IMR-90 (cell line): ENCODE results near the gene SEC61B. TPM values are rescaled to one million over a fixed set of nuclear protein-coding genes. Genes with fewer than 3 reads are reported as not detected.

Experiments
- ATAC-seq: fragments of 200-7000 bp; cut with Tn5 transposase; 2 replicates; pipeline ENCODE4 v1.9.1; 2020; ENCODE audit warnings: low read depth, mild to moderate bottlenecking, moderate library complexity
- BruUV-seq: library from RNA; stranded (reverse); fragments of 400-500 nt; replicated peaks from 2 replicates; lab custom pipeline; 2021; lab: Mats Ljungman, UMichigan
- CTCF ChIA-PET: fragments of 300-600 bp; formaldehyde crosslinking; extraction: SDS; loops from one replicate; lab custom pipeline; 2021; ENCODE audit warnings: antibody characterized with exemption; lab: Yijun Ruan, JAX
- POLR2A ChIA-PET: fragments of 300-600 bp; sonication (Branson Sonifier 250); formaldehyde crosslinking; loops from one replicate; lab custom pipeline; 2022; ENCODE audit warnings: antibody characterized with exemption; ENCODE audit not compliant: unreplicated experiment; lab: Charles Lee
- DNase-seq: peaks from one replicate; pipeline ENCODE4 v3.0.0; 2013
- H2AFZ ChIP-seq: replicated peaks from 2 replicates; pipeline ENCODE3; 2013; ENCODE audit warnings: low read length, mild to moderate bottlenecking; ENCODE audit not compliant: poor library complexity
- H2AK5ac ChIP-seq: 2 replicates; pipeline ENCODE4 v1.6.1; 2013; ENCODE audit warnings: low read depth, low read length, inconsistent platforms
- H2AK9ac ChIP-seq: replicated peaks from 2 replicates; pipeline ENCODE3; 2013; ENCODE audit warnings: mild to moderate bottlenecking, low read depth, low read length, moderate library complexity; ENCODE audit not compliant: poor library complexity
- H2BK120ac ChIP-seq: 2 replicates; pipeline ENCODE4 v1.6.1; 2013; ENCODE audit warnings: low read depth, low read length, inconsistent platforms
- H2BK15ac ChIP-seq: 3 replicates; pipeline ENCODE4 v1.6.1; 2013; ENCODE audit warnings: low read depth, low read length, inconsistent platforms
- H2BK20ac ChIP-seq: 2 replicates; pipeline ENCODE4 v1.6.1; 2013; ENCODE audit warnings: low read depth, mild to moderate bottlenecking, inconsistent platforms, low read length, moderate library complexity
- H2BK5ac ChIP-seq: 2 replicates; pipeline ENCODE4 v1.6.1; 2013; ENCODE audit warnings: mild to moderate bottlenecking, low read depth, low read length, inconsistent platforms; ENCODE audit not compliant: poor library complexity, severe bottlenecking
- H3K14ac ChIP-seq: replicated peaks from 2 replicates; pipeline ENCODE4 v1.6.1; 2013; ENCODE audit warnings: low read depth, low read length, inconsistent platforms
- H3K18ac ChIP-seq: 2 replicates; pipeline ENCODE4 v1.6.1; 2013; ENCODE audit warnings: low read depth, low read length, control low read depth
- H3K23ac ChIP-seq: 2 replicates; pipeline ENCODE4 v1.6.1; 2013; ENCODE audit warnings: low read depth, low read length, inconsistent platforms
- H3K27ac ChIP-seq: 2 replicates; pipeline ENCODE4 v1.5.1; 2013; ENCODE audit warnings: mild to moderate bottlenecking, control low read depth, low read length; ENCODE audit not compliant: insufficient read depth
- H3K27me3 ChIP-seq: 2 replicates; pipeline ENCODE4 v1.6.1; 2013; ENCODE audit warnings: low read length; ENCODE audit not compliant: control insufficient read depth, insufficient read depth
- H3K36me3 ChIP-seq: 2 replicates; pipeline ENCODE4 v1.6.1; 2013; ENCODE audit warnings: low read length, mixed read lengths; ENCODE audit not compliant: control insufficient read depth, insufficient read depth
- H3K4ac ChIP-seq: 2 replicates; pipeline ENCODE4 v1.6.1; 2013; ENCODE audit warnings: low read depth, low read length, inconsistent platforms
- H3K4me1 ChIP-seq: 2 replicates; pipeline ENCODE4 v1.6.1; 2013; ENCODE audit warnings: low read length, mixed read lengths; ENCODE audit not compliant: control insufficient read depth, insufficient read depth
- H3K4me2 ChIP-seq: 2 replicates; pipeline ENCODE4 v1.6.1; 2013; ENCODE audit warnings: low read depth, mild to moderate bottlenecking, control low read depth, low read length, moderate library complexity
- H3K4me3 ChIP-seq: 2 replicates; pipeline ENCODE4 v1.5.1; 2013; ENCODE audit warnings: low read depth, mild to moderate bottlenecking, control low read depth, low read length, moderate library complexity; ENCODE audit not compliant: insufficient read depth
- H3K56ac ChIP-seq: 2 replicates; pipeline ENCODE4 v1.6.1; 2013; ENCODE audit warnings: low read length, inconsistent platforms; ENCODE audit not compliant: insufficient read depth; ENCODE audit errors: extremely low read depth
- H3K79me1 ChIP-seq, 2 experiments: 2 replicates each; pipeline ENCODE4 v1.6.1; 2013; ENCODE audit warnings: low read length in 2 of 2, inconsistent platforms in 1 of 2, low read depth in 1 of 2
- H3K9ac ChIP-seq: 2 replicates; pipeline ENCODE4 v1.6.1; 2013; ENCODE audit warnings: low read depth, low read length, control low read depth
- H3K9me1 ChIP-seq: 2 replicates; pipeline ENCODE4 v1.6.1; 2013; ENCODE audit warnings: low read length, inconsistent platforms; ENCODE audit not compliant: insufficient read depth
- H3K9me3 ChIP-seq: 2 replicates; pipeline ENCODE4 v1.6.1; 2013; ENCODE audit warnings: low read length; ENCODE audit not compliant: control insufficient read depth, insufficient read depth
- H4K20me1 ChIP-seq: 2 replicates; pipeline ENCODE4 v1.6.1; 2013; ENCODE audit warnings: low read length, inconsistent platforms; ENCODE audit not compliant: insufficient read depth
- H4K5ac ChIP-seq: 2 replicates; pipeline ENCODE4 v1.6.1; 2013; ENCODE audit warnings: mild to moderate bottlenecking, low read depth, low read length, control low read depth
- H4K8ac ChIP-seq, 2 experiments: 2 replicates each; pipeline ENCODE4 v1.6.1; 2013; ENCODE audit warnings: low read depth in 2 of 2, low read length in 2 of 2, control low read depth in 1 of 2, inconsistent platforms in 1 of 2
- H4K91ac ChIP-seq: 2 replicates; pipeline ENCODE4 v1.6.1; 2013; ENCODE audit warnings: low read depth, low read length, inconsistent platforms; ENCODE audit not compliant: insufficient read depth
- BHLHE40 ChIP-seq: fragments of 150-350 bp; IDR thresholded peaks from 2 replicates; pipeline ENCODE4 v1.6.1; 2016; ENCODE audit warnings: mild to moderate bottlenecking, low read depth, low read length
- CEBPB ChIP-seq: IDR thresholded peaks from 2 replicates; pipeline ENCODE4 v1.6.1; 2012; ENCODE audit warnings: low read depth, low read length, improper control_type of control experiment
- CHD1 ChIP-seq: IDR thresholded peaks from 2 replicates; pipeline ENCODE4 v1.6.1; 2012; ENCODE audit warnings: low read depth, low read length, improper control_type of control experiment
- FOS ChIP-seq: fragments of 150-350 bp; IDR thresholded peaks from 2 replicates; pipeline ENCODE4 v1.6.1; 2016; ENCODE audit warnings: low read depth, low read length
- MAFK ChIP-seq: IDR thresholded peaks from 2 replicates; pipeline ENCODE4 v1.6.1; 2012; ENCODE audit warnings: low read depth, low read length, improper control_type of control experiment
- MAZ ChIP-seq: IDR thresholded peaks from 2 replicates; pipeline ENCODE4 v1.6.1; 2012; ENCODE audit warnings: low read depth, mild to moderate bottlenecking, low read length, improper control_type of control experiment, moderate library complexity, borderline replicate concordance
- MXI1 ChIP-seq: IDR thresholded peaks from 2 replicates; pipeline ENCODE4 v1.6.1; 2012; ENCODE audit warnings: low read depth, mild to moderate bottlenecking, low read length, moderate library complexity, borderline replicate concordance
- NFE2L2 ChIP-seq: fragments of 150-350 bp; IDR thresholded peaks from 2 replicates; pipeline ENCODE4 v1.6.1; 2016; ENCODE audit warnings: low read depth, mild to moderate bottlenecking, low read length
- POLR2A ChIP-seq: IDR thresholded peaks from 2 replicates; pipeline ENCODE4 v1.6.1; 2012; ENCODE audit warnings: mild to moderate bottlenecking, low read depth, low read length
- RAD21 ChIP-seq: IDR thresholded peaks from 2 replicates; pipeline ENCODE4 v1.6.1; 2012; ENCODE audit warnings: low read length, improper control_type of control experiment
- RCOR1 ChIP-seq: IDR thresholded peaks from 2 replicates; pipeline ENCODE4 v1.6.1; 2012; ENCODE audit warnings: mild to moderate bottlenecking, low read length, improper control_type of control experiment; ENCODE audit not compliant: insufficient replicate concordance
- RFX5 ChIP-seq: IDR thresholded peaks from 2 replicates; pipeline ENCODE4 v1.8.0; 2012; ENCODE audit warnings: low read depth, mild to moderate bottlenecking, low read length, moderate library complexity
- SMC3 ChIP-seq: fragments of 150-350 bp; IDR thresholded peaks from 2 replicates; pipeline ENCODE4 v1.6.1; 2016; ENCODE audit warnings: low read depth, mild to moderate bottlenecking, antibody characterized with exemption, low read length, moderate library complexity
- USF2 ChIP-seq: fragments of 150-350 bp; IDR thresholded peaks from 2 replicates; pipeline ENCODE4 v1.6.1; 2017; ENCODE audit warnings: mild to moderate bottlenecking, antibody characterized with exemption, low read length, low read depth
- WGBS, 2 experiments: methylation state at CpG; one replicate each; pipeline versions ENCODE4 v1.1.5 to v1.1.7; 2013; ENCODE audit warnings: missing lambda C conversion rate in 2 of 2; ENCODE audit not compliant: insufficient read length in 1 of 2; ENCODE audit errors: extremely low coverage in 2 of 2; 5-methylcytosine and 5-hydroxymethylcytosine counted together
- dilution Hi-C: fragments of 300-500 bp; cut with HindIII; formaldehyde crosslinking; loops from one replicate; pipeline ENCODE4 v1.14.3; 2018; ENCODE audit warnings: low sequenced_read_pairs; ENCODE audit not compliant: unreplicated experiment
- in situ Hi-C: fragments of 300-500 bp; cut with MboI; formaldehyde crosslinking; loops from 3 replicates; pipeline ENCODE4 v1.14.3; 2019; ENCODE audit warnings: low sequenced_read_pairs, inconsistent platforms, mixed read lengths
- intact Hi-C: fragments of 100-400 bp; cut with micrococcal nuclease; formaldehyde crosslinking; loops from 2 replicates; pipeline ENCODE4 v1.10.0; 2022
- polyA plus RNA-seq, 3 experiments: library from polyadenylated mRNA; depleted of rRNA; stranded (reverse); fragments of >200 nt; gene quantifications; 2 replicates each; pipeline ENCODE4 v1.2.3, GENCODE V29; 2012; ENCODE audit warnings: low replicate concordance in 1 of 3
- total RNA-seq: library from RNA; depleted of rRNA; stranded (reverse); fragments of >200 nt; gene quantifications from 2 replicates; pipeline ENCODE4 v1.2.3, GENCODE V29; 2012
- TF ChIP-seq, protein P1 (sequence below): fragments of 150-350 bp; IDR thresholded peaks from 2 replicates; pipeline ENCODE4 v1.6.1; 2016; ENCODE audit warnings: low read depth, mild to moderate bottlenecking, low read length, moderate library complexity, borderline replicate concordance
- TF ChIP-seq, protein P2 (sequence below): conservative IDR thresholded peaks from 2 replicates; pipeline ENCODE4 v1.5.1; 2012; ENCODE audit warnings: mild to moderate bottlenecking, low read depth, low read length, improper control_type of control experiment

The SEC61B gene
- total and polyA plus RNA-seq, 2 of the 4 experiments (the other 2 are of a cell fraction) = 180 to 281 TPM

- BruUV-seq = no TSS peak
- Histone ChIP-seq H4K91ac (no peak overlapping the region), H4K20me1 (no peaks in the 10 kb centered on the region), H3K9me3 (no peaks in the 10 kb centered on the region), H3K4me3 (no peak overlapping the region), H3K27me3 (peaks cover under 1% of the 10 kb centered on the region; the same call in 1 of the 2 replicates), H3K4me2 (no peak overlapping the region), H3K18ac (no peak overlapping the region), H3K4me1 (no peaks in the 10 kb centered on the region), H4K8ac (no peak overlapping the region), H2BK15ac (no peak overlapping the region), H2BK20ac (no peak overlapping the region), H3K27ac (no peak overlapping the region), H3K4ac (no peak overlapping the region), H2AK9ac (no peak overlapping the region), H3K14ac (no peak overlapping the region), H3K79me1 (no peaks in the 10 kb centered on the region), H3K23ac (no peak overlapping the region), H2BK120ac (no peak overlapping the region), H2BK5ac (no peak overlapping the region), H3K36me3 (no peaks in the 10 kb centered on the region), H2AFZ (no peak overlapping the region), H3K9me1 (no peaks in the 10 kb centered on the region), H2AK5ac (no peak overlapping the region), H4K5ac (no peak overlapping the region), H3K56ac (no peak overlapping the region), H3K9ac (no peak overlapping the region)
- DNase-seq = no peak
- in situ Hi-C loops = loop anchor here (25.0 kb wide), 3 partner anchors 538 to 938 kb away; partner anchors contain the start of gene NR4A3
- dilution Hi-C loops = no loop called here
- POLR2A ChIA-PET = no interaction called here
- WGBS, 2 experiments = no CpG with 5 or more reads among the region's 5 CpGs
- intact Hi-C loops = no loop called here
- ATAC-seq = no peak
- CTCF ChIA-PET = interaction anchor here (0.6 kb wide), 1 partner anchor 979 kb away, joined by 4 read pairs; no protein-coding TSS in a partner anchor
- TF ChIP-seq RAD21 (no peak), NFE2L2 (no peak), BHLHE40 (no peak), CHD1 (no peak), MAFK (no peak), CEBPB (no peak), MXI1 (no peak), RFX5 (no peak), SMC3 (no peak), RCOR1 (no peak), FOS (no peak), POLR2A (no peak), MAZ (no peak), USF2 (no peak)
- TF ChIP-seq, protein P1, sequence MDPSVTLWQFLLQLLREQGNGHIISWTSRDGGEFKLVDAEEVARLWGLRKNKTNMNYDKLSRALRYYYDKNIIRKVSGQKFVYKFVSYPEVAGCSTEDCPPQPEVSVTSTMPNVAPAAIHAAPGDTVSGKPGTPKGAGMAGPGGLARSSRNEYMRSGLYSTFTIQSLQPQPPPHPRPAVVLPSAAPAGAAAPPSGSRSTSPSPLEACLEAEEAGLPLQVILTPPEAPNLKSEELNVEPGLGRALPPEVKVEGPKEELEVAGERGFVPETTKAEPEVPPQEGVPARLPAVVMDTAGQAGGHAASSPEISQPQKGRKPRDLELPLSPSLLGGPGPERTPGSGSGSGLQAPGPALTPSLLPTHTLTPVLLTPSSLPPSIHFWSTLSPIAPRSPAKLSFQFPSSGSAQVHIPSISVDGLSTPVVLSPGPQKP = no peak
- TF ChIP-seq, protein P2, sequence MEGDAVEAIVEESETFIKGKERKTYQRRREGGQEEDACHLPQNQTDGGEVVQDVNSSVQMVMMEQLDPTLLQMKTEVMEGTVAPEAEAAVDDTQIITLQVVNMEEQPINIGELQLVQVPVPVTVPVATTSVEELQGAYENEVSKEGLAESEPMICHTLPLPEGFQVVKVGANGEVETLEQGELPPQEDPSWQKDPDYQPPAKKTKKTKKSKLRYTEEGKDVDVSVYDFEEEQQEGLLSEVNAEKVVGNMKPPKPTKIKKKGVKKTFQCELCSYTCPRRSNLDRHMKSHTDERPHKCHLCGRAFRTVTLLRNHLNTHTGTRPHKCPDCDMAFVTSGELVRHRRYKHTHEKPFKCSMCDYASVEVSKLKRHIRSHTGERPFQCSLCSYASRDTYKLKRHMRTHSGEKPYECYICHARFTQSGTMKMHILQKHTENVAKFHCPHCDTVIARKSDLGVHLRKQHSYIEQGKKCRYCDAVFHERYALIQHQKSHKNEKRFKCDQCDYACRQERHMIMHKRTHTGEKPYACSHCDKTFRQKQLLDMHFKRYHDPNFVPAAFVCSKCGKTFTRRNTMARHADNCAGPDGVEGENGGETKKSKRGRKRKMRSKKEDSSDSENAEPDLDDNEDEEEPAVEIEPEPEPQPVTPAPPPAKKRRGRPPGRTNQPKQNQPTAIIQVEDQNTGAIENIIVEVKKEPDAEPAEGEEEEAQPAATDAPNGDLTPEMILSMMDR = no peak
Observed at GRCh38 chr9:99274016-99274415, 51.9 kb downstream of the SEC61B start.
